GM12878 (cell line): ENCODE measurements around the gene RCE1.

ENCODE experiments used
- CEBPZ ChIP-seq: fragments of 150-350 bp; IDR thresholded peaks from 2 replicates; pipeline ENCODE4 v1.6.1; 2016; ENCODE audit warnings: low read depth, low read length
- CTCF ChIP-seq, 3 experiments: IDR thresholded peaks in 2 of 3; conservative IDR thresholded peaks in 1 of 3; 2 replicates each; pipeline ENCODE4 v1.5.1; 2011; ENCODE audit warnings: low read depth in 3 of 3, low read length in 3 of 3, mild to moderate bottlenecking in 3 of 3, control low read depth in 2 of 3, moderate library complexity in 2 of 3, inconsistent platforms in 1 of 3, mixed read lengths in 1 of 3; ENCODE audit not compliant: control insufficient read depth in 2 of 3, insufficient read depth in 1 of 3; ENCODE audit errors: extremely low read depth in 1 of 3
- EGR1 ChIP-seq, 2 experiments: IDR thresholded peaks; 1 replicate in 1 of 2; 2 replicates in 1 of 2; pipeline ENCODE4 v1.6.1; 2011 to 2012; ENCODE audit warnings: low read depth in 2 of 2, low read length in 2 of 2, borderline replicate concordance in 1 of 2, mild to moderate bottlenecking in 1 of 2, moderate library complexity in 1 of 2
- JUND ChIP-seq: IDR thresholded peaks from 2 replicates; pipeline ENCODE4 v1.6.1; 2012; ENCODE audit warnings: low read depth, mild to moderate bottlenecking, low read length, improper control_type of control experiment, moderate library complexity
- PML ChIP-seq: IDR thresholded peaks from 2 replicates; pipeline ENCODE4 v1.6.1; 2012; ENCODE audit warnings: low read length, inconsistent platforms
- POLR2A ChIP-seq: IDR thresholded peaks from 2 replicates; pipeline ENCODE4 v1.6.1; 2011; ENCODE audit warnings: low read depth, mild to moderate bottlenecking, low read length
- POLR2AphosphoS2 ChIP-seq: IDR thresholded peaks from 2 replicates; pipeline ENCODE4 v1.6.1; 2011; ENCODE audit warnings: low read depth, mild to moderate bottlenecking, low read length, improper control_type of control experiment, moderate library complexity
- POLR2AphosphoS5 ChIP-seq: IDR thresholded peaks from 2 replicates; pipeline ENCODE4 v1.6.1; 2011; ENCODE audit warnings: mild to moderate bottlenecking, low read length, inconsistent platforms
- RAD21 ChIP-seq: IDR thresholded peaks from 2 replicates; pipeline ENCODE4 v1.6.1; 2011; ENCODE audit warnings: mild to moderate bottlenecking, low read depth, low read length, moderate library complexity; ENCODE audit not compliant: insufficient read depth
- RAD51 ChIP-seq: fragments of 450-650 bp; IDR thresholded peaks from 2 replicates; pipeline ENCODE4 v1.6.1; 2016; ENCODE audit warnings: moderate library complexity, mild to moderate bottlenecking, inconsistent platforms
- RCOR1 ChIP-seq: conservative IDR thresholded peaks from 2 replicates; pipeline ENCODE4 v1.6.1; 2012; ENCODE audit warnings: low read depth, low read length, improper control_type of control experiment
- SP1 ChIP-seq: IDR thresholded peaks from one replicate; pipeline ENCODE4 v1.6.1; 2011; ENCODE audit warnings: low read depth, low read length
- USF2 ChIP-seq: IDR thresholded peaks from 2 replicates; pipeline ENCODE4 v1.6.1; 2011; ENCODE audit warnings: low read depth, low read length, improper control_type of control experiment, borderline replicate concordance
- ZBTB11 ChIP-seq: fragments of 450-650 bp; formaldehyde crosslinking; IDR thresholded peaks from 2 replicates; pipeline ENCODE4 v1.5.0; 2022; ENCODE audit warnings: mild to moderate bottlenecking, missing genetic modification characterization

- no peak for TF ChIP-seq JUND
- no peak for TF ChIP-seq CEBPZ
- no peak for TF ChIP-seq SP1
- no peak for TF ChIP-seq ZBTB11
- TF ChIP-seq RAD21, result no peak
- TF ChIP-seq RAD51, result no peak
- TF ChIP-seq EGR1 (IDR thresholded peaks at IDR 0.05; ENCODE audit: borderline replicate concordance in 1 of 2, low read depth in 2 of 2, low read length in 2 of 2), result no peak
- TF ChIP-seq USF2, result no peak
- no peak for TF ChIP-seq POLR2AphosphoS2
- TF ChIP-seq POLR2A, result no peak
- TF ChIP-seq PML, result no peak
- no peak for TF ChIP-seq POLR2AphosphoS5
- TF ChIP-seq RCOR1, result no peak
- TF ChIP-seq CTCF (IDR thresholded peaks at IDR 0.05 in 2 of 3, conservative IDR thresholded peaks at IDR 0.05 in 1 of 3; ENCODE audit: control insufficient read depth in 2 of 3, extremely low read depth in 1 of 3, insufficient read depth in 1 of 3, low read depth in 3 of 3, low read length in 3 of 3), result no peak
Observed at GRCh38 chr11:66835768-66836405, 7.4 kb upstream of the RCE1 start.
